Upper lobe of left lung (tissue), 6 donors: ENCODE measurements around the gene GRIK5. TPM values are rescaled to one million over a fixed set of nuclear protein-coding genes. Genes with fewer than 3 reads are reported as not detected.
"Not testable (repeated sequence)": the region's sequence is repeated elsewhere in the genome, so short reads cannot be mapped to it uniquely, and the experiment has no call there.

Experiments used
- ATAC-seq, 2 donors: fragments of 200-7000 bp; cut with Tn5 transposase; one replicate each; pipeline ENCODE4 v1.9.1; 2022; ENCODE audit warnings: mild to moderate bottlenecking in 2 of 2, moderate library complexity in 2 of 2; ENCODE audit not compliant: low FRiP score in 2 of 2
- DNase-seq, 2 donors: peaks; one replicate each; pipeline ENCODE4 v3.0.0-alpha.2; 2019 to 2020
- H3K27ac ChIP-seq, 4 donors: fragments of 200-600 bp; sonication (generic); one replicate each; pipeline ENCODE4 v1.5.1; 2016 to 2019
- H3K27me3 ChIP-seq, 4 donors: fragments of 200-600 bp; sonication (generic); one replicate each; pipeline ENCODE4 v1.5.1; 2017 to 2019
- H3K36me3 ChIP-seq, 4 donors: fragments of 200-600 bp; sonication (generic); one replicate each; pipeline ENCODE4 v1.5.1; 2016 to 2019
- H3K4me1 ChIP-seq, 4 donors: fragments of 200-600 bp; sonication (generic); one replicate each; pipeline ENCODE4 v1.5.1; 2018 to 2019
- H3K4me3 ChIP-seq, 4 donors: fragments of 200-600 bp; sonication (generic); one replicate each; pipeline ENCODE4 v1.5.1; 2017 to 2019; ENCODE audit warnings: mild to moderate bottlenecking in 2 of 4, moderate library complexity in 1 of 4
- H3K9me3 ChIP-seq, 4 donors: fragments of 200-600 bp; sonication (generic); one replicate each; pipeline ENCODE4 v1.5.1; 2018 to 2019
- EP300 ChIP-seq, 4 donors: sonication (generic); formaldehyde crosslinking; IDR thresholded peaks; one replicate each; pipeline ENCODE4 v1.5.1; 2017; ENCODE audit warnings: antibody characterized with exemption in 4 of 4, control low read depth in 2 of 4
- POLR2A ChIP-seq, 4 donors: fragments of 450-650 bp; IDR thresholded peaks; one replicate each; pipeline ENCODE4 v1.5.1; 2016 to 2017; ENCODE audit warnings: antibody characterized with exemption in 4 of 4, mild to moderate bottlenecking in 2 of 4
- POLR2AphosphoS5 ChIP-seq, 2 donors: sonication (generic); formaldehyde crosslinking; IDR thresholded peaks; one replicate each; pipeline ENCODE4 v1.5.1; 2017; ENCODE audit warnings: antibody characterized with exemption in 2 of 2
- WGBS, 2 donors: methylation state at CpG; one replicate each; pipeline ENCODE4 v1.1.5; 2017 to 2018; 5-methylcytosine and 5-hydroxymethylcytosine counted together
- total RNA-seq, 6 donors: library from RNA; depleted of rRNA in 4 of 6; stranded (reverse); fragments of >200 nt in 4 of 6; gene quantifications; one replicate each; pipeline versions ENCODE4 v1.1.0 to v1.2.1, GENCODE V29; 2016 to 2021
- TF ChIP-seq, protein P1 (sequence below), 6 experiments: fragments of 450-650 bp in 4 of 6; fragments of 200-600 bp in 2 of 6; sonication (generic) in 2 of 6; IDR thresholded peaks; one replicate each; pipeline ENCODE4 v1.5.1; 2016 to 2019; ENCODE audit warnings: antibody characterized with exemption in 6 of 6
- donor health status: DM: no; HTN: no; CAD: no; lungs with moderate emphysema.
- donor health status: DM: no; HTN: yes; CAD: no; lungs with severe emphysema.

The GRIK5 gene
- total RNA-seq, 6 donors from 2014 or later, result 0.15 to 2.7 (median 0.54) TPM; not detected in 1

- ATAC-seq, result no peak
- TF ChIP-seq, protein P1, sequence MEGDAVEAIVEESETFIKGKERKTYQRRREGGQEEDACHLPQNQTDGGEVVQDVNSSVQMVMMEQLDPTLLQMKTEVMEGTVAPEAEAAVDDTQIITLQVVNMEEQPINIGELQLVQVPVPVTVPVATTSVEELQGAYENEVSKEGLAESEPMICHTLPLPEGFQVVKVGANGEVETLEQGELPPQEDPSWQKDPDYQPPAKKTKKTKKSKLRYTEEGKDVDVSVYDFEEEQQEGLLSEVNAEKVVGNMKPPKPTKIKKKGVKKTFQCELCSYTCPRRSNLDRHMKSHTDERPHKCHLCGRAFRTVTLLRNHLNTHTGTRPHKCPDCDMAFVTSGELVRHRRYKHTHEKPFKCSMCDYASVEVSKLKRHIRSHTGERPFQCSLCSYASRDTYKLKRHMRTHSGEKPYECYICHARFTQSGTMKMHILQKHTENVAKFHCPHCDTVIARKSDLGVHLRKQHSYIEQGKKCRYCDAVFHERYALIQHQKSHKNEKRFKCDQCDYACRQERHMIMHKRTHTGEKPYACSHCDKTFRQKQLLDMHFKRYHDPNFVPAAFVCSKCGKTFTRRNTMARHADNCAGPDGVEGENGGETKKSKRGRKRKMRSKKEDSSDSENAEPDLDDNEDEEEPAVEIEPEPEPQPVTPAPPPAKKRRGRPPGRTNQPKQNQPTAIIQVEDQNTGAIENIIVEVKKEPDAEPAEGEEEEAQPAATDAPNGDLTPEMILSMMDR (IDR thresholded peaks at IDR 0.05), result no peak
- no peak for TF ChIP-seq EP300 (IDR thresholded peaks at IDR 0.05)
- TF ChIP-seq POLR2A (IDR thresholded peaks at IDR 0.05), result no peak
- TF ChIP-seq POLR2AphosphoS5 (IDR thresholded peaks at IDR 0.05), result no peak
- Histone ChIP-seq H3K4me3 (no peak overlapping the region), H3K9me3 (no peaks in the 10 kb centered on the region), H3K4me1 (no peaks in the 10 kb centered on the region), H3K27me3 (no peaks in the 10 kb centered on the region), H3K36me3 (no peaks in the 10 kb centered on the region), H3K27ac (no peak overlapping the region)
- DNase-seq, result no peak
Observed at GRCh38 chr19:42040031-42040430, 30.0 kb downstream of the GRIK5 start.

GRCh38 chr19:42038666-42039065, 31.3 kb downstream of the GRIK5 start:
- no peaks in the 10 kb centered on the region for H3K9me3 ChIP-seq
- H3K27ac ChIP-seq, result no peak overlapping the region
- 70 to 92% methylated on average over 6 of the region's 6 CpGs for WGBS, 2 donors
- no peak overlapping the region for H3K4me3 ChIP-seq
- no peak for TF ChIP-seq POLR2A (IDR thresholded peaks at IDR 0.05)
- TF ChIP-seq, protein P1 (IDR thresholded peaks at IDR 0.05), result no peak
- no peak for TF ChIP-seq POLR2AphosphoS5 (IDR thresholded peaks at IDR 0.05)
- no peak for TF ChIP-seq EP300 (IDR thresholded peaks at IDR 0.05)
- H3K36me3 ChIP-seq, result no peaks in the 10 kb centered on the region
- ATAC-seq (no peak), DNase-seq (no peak)
- H3K4me1 ChIP-seq, result peaks cover 0 to 5% (median 0%) of the 10 kb centered on the region in 4 donors
- H3K27me3 ChIP-seq, result no peaks in the 10 kb centered on the region

DNA sequence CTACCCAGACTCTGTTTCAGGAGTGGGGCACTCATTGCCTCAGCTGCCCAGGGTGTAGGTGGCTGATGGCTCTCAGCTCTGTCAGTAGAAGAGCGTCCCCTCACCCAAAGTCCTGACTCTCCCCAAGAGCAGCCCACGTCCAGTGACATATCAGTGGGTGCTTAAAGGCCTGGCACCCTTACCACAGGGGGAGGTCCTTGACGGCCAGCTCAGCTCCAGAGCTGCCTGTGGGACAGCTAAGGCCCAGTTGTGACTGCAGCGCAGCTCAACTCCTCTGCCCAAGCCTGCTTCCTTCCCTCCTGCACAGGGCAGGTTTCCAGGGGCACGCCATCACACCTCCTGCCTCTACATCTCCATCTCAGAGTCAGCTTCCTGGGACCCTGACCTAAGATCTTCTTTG, 32.4 kb downstream of the GRIK5 start:
- no peaks in the 10 kb centered on the region for H3K27me3 ChIP-seq
- no peak for TF ChIP-seq EP300 (IDR thresholded peaks at IDR 0.05)
- TF ChIP-seq, protein P1 (IDR thresholded peaks at IDR 0.05), result no peak
- TF ChIP-seq POLR2A (IDR thresholded peaks at IDR 0.05), result no peak
- no peak for TF ChIP-seq POLR2AphosphoS5 (IDR thresholded peaks at IDR 0.05)
- no peak overlapping the region for H3K27ac ChIP-seq
- WGBS, 2 donors, result 81 to 85% methylated on average over 5 of the region's 5 CpGs
- no peaks in the 10 kb centered on the region for H3K9me3 ChIP-seq
- no peak for DNase-seq
- no peak for ATAC-seq
- H3K4me1 ChIP-seq, result peaks cover 0 to 5% (median 0%) of the 10 kb centered on the region in 4 donors
- H3K4me3 ChIP-seq, result no peak overlapping the region
- H3K36me3 ChIP-seq, result no peaks in the 10 kb centered on the region

- H3K27me3 ChIP-seq, H3K9me3 ChIP-seq, H3K4me1 ChIP-seq, H3K27ac ChIP-seq, H3K36me3 ChIP-seq, H3K4me3 ChIP-seq: not testable (repeated sequence)
- peak in 1 of 2 donors; percentile 62 for ATAC-seq
- peak in 1 of 2 donors; percentile 55 for DNase-seq
- WGBS, 2 donors, result 40 to 41% methylated on average over 17 of the region's 17 CpGs
- TF ChIP-seq, protein P1 (IDR thresholded peaks at IDR 0.05), result peak; percentile 61 to 88 (median 70)
Observed at GRCh38 chr19:42034640-42035391, 35.2 kb downstream of the GRIK5 start.

- H3K36me3 ChIP-seq, result no peaks in the 10 kb centered on the region
- H3K4me1 ChIP-seq, result peaks cover 0 to 5% (median 0%) of the 10 kb centered on the region in 4 donors
- DNase-seq (no peak), ATAC-seq (no peak)
- no peak overlapping the region for H3K4me3 ChIP-seq
- TF ChIP-seq POLR2A (IDR thresholded peaks at IDR 0.05) (no peak), POLR2AphosphoS5 (IDR thresholded peaks at IDR 0.05) (no peak)
- H3K9me3 ChIP-seq, result no peaks in the 10 kb centered on the region
- WGBS, 2 donors, result 72 to 74% methylated on average over 5 of the region's 5 CpGs
- H3K27ac ChIP-seq, result no peak overlapping the region
- no peaks in the 10 kb centered on the region for H3K27me3 ChIP-seq
Observed at GRCh38 chr19:42033413-42033812, 36.6 kb downstream of the GRIK5 start.
